Left lung (tissue), 10 donors: ENCODE data around the gene CREB5. TPM values are rescaled to one million over a fixed set of nuclear protein-coding genes. Genes with fewer than 3 reads are reported as not detected.

Source experiments
- ATAC-seq: fragments of 200-7000 bp; cut with Tn5 transposase; one replicate; pipeline ENCODE4 v1.9.1; 2020; ENCODE audit warnings: moderate library complexity
- DNase-seq, 4 donors: peaks; one replicate each; pipeline ENCODE4 v3.0.0-alpha.2; 2013 to 2020
- H3K27ac ChIP-seq, 2 donors: fragments of 200-600 bp; sonication (generic) in 1 of 2; one replicate each; pipeline versions ENCODE4 v1.5.0 to v1.8.0; 2020 to 2021
- H3K27me3 ChIP-seq, 2 donors: fragments of 200-600 bp; sonication (generic) in 1 of 2; one replicate each; pipeline versions ENCODE4 v1.5.0 to v1.8.0; 2020 to 2021
- H3K36me3 ChIP-seq, 2 donors: fragments of 200-600 bp; sonication (generic) in 1 of 2; one replicate each; pipeline versions ENCODE4 v1.5.0 to v1.8.0; 2020 to 2021
- H3K4me1 ChIP-seq, 2 donors: fragments of 200-600 bp; one replicate each; pipeline ENCODE4 v1.8.0; 2021
- H3K4me3 ChIP-seq, 2 donors: fragments of 200-600 bp; sonication (generic) in 1 of 2; one replicate each; pipeline versions ENCODE4 v1.5.0 to v1.8.0; 2020 to 2021; ENCODE audit warnings: mild to moderate bottlenecking in 1 of 2
- H3K9me3 ChIP-seq, 2 donors: fragments of 200-600 bp; sonication (generic) in 1 of 2; one replicate each; pipeline versions ENCODE4 v1.5.0 to v1.8.0; 2020 to 2021
- CTCF ChIP-seq, 2 donors: fragments of 200-600 bp; sonication (generic) in 1 of 2; IDR thresholded peaks; one replicate each; pipeline versions ENCODE4 v1.5.0 to v1.8.0; 2021; ENCODE audit warnings: antibody characterized with exemption in 2 of 2
- intact Hi-C, 2 donors: fragments of 100-400 bp; cut with DNase I; formaldehyde crosslinking; loops; one replicate each; pipeline versions ENCODE4 v1.11.2 to v1.14.2; 2022
- polyA plus RNA-seq, 6 donors: library from polyadenylated mRNA; unstranded; fragments of 120-200 nt; gene quantifications; one replicate each; pipeline ENCODE4 v1.2.1, GENCODE V29; 2013; ENCODE audit not compliant: insufficient read length in 6 of 6
- total RNA-seq, 2 donors: library from RNA; stranded (reverse); fragmentation: NEBNext Ultra II Directional; extraction: Animal tissue kit (Norgen Biotek cat#: 25700); gene quantifications; one replicate each; pipeline ENCODE4 v1.2.1, GENCODE V29; 2021
- donor health status: DM: no; HTN: yes; CAD: no.
- donor health status: DM: no; HTN: no; CAD: no.

CREB5 gene
- total and polyA plus RNA-seq, 8 donors = 6.6 to 19.9 (median 15.7) TPM

GRCh38 chr7:28554802-28555471 is 142.6 kb downstream of the CREB5 start:
- H3K9me3 ChIP-seq = no peaks in the 10 kb centered on the region
- TF ChIP-seq CTCF (IDR thresholded peaks at IDR 0.05) = no peak

GRCh38 chr7:28556025-28556424 is 143.7 kb downstream of the CREB5 start:
- Histone ChIP-seq H3K27me3 (no peaks in the 10 kb centered on the region), H3K9me3 (no peaks in the 10 kb centered on the region), H3K4me3 (no peak overlapping the region), H3K27ac (no peak overlapping the region), H3K4me1 (no peaks in the 10 kb centered on the region), H3K36me3 (no peaks in the 10 kb centered on the region)
- no peak for TF ChIP-seq CTCF (IDR thresholded peaks at IDR 0.05)
- ATAC-seq = no peak
- DNase-seq = no peak
- intact Hi-C loops = no loop called here

More at GRCh38 chr7:28554802-28555471, 142.6 kb downstream of the CREB5 start:
- intact Hi-C loops = no loop called here
- H3K27ac ChIP-seq = no peak overlapping the region
- no peaks in the 10 kb centered on the region for H3K4me1 ChIP-seq
- DNase-seq (no peak), ATAC-seq (no peak)
- no peaks in the 10 kb centered on the region for H3K27me3 ChIP-seq
- no peak overlapping the region for H3K4me3 ChIP-seq
- no peaks in the 10 kb centered on the region for H3K36me3 ChIP-seq

- no peak for TF ChIP-seq CTCF (IDR thresholded peaks at IDR 0.05)
- no peak overlapping the region for H3K4me3 ChIP-seq
- H3K36me3 ChIP-seq = no peaks in the 10 kb centered on the region
- no peak for ATAC-seq
- DNase-seq = no peak
- no peak overlapping the region for H3K27ac ChIP-seq
- no peaks in the 10 kb centered on the region for H3K9me3 ChIP-seq
- no peaks in the 10 kb centered on the region for H3K4me1 ChIP-seq
- intact Hi-C loops = no loop called here
- no peaks in the 10 kb centered on the region for H3K27me3 ChIP-seq
Measured at GRCh38 chr7:28556671-28557070, 144.4 kb downstream of the CREB5 start.

GRCh38 chr7:28558236-28558635 is 145.9 kb downstream of the CREB5 start:
- Histone ChIP-seq H3K27ac (no peak overlapping the region), H3K27me3 (no peaks in the 10 kb centered on the region), H3K36me3 (no peaks in the 10 kb centered on the region), H3K4me1 (no peaks in the 10 kb centered on the region), H3K4me3 (no peak overlapping the region), H3K9me3 (no peaks in the 10 kb centered on the region)
- intact Hi-C loops = no loop called here
- no peak for DNase-seq
- ATAC-seq = no peak
- no peak for TF ChIP-seq CTCF (IDR thresholded peaks at IDR 0.05)

GRCh38 chr7:28560767-28561166 is 148.4 kb downstream of the CREB5 start:
- Histone ChIP-seq H3K36me3 (no peaks in the 10 kb centered on the region), H3K9me3 (no peaks in the 10 kb centered on the region), H3K27me3 (no peaks in the 10 kb centered on the region), H3K4me3 (no peak overlapping the region), H3K4me1 (no peaks in the 10 kb centered on the region), H3K27ac (no peak overlapping the region)
- ATAC-seq (no peak), DNase-seq (no peak)
- intact Hi-C loops = no loop called here
- TF ChIP-seq CTCF (IDR thresholded peaks at IDR 0.05) = no peak
